ENCODE results near the gene FMNL2.

DNA sequence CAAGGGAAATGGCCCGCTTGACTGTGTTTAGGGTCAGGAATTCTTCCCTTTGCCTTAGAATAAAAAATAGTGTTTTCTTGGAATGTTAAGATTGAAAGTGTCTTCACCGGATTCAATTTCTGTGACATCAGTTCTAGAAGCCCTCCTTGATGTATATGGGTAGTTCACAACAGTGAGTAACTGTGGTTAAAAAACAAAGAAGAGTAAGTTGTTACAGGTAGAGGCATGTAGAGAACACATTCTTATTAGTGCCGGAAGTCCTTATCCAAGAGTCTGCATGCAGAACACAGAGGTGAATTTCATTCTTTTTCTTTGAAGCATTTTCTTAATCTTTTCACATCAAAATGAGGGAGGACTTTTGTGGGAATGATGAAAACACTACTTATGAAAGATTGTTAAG, 105.5 kb downstream of the FMNL2 start:
- TF ChIP-seq, protein P1, sequence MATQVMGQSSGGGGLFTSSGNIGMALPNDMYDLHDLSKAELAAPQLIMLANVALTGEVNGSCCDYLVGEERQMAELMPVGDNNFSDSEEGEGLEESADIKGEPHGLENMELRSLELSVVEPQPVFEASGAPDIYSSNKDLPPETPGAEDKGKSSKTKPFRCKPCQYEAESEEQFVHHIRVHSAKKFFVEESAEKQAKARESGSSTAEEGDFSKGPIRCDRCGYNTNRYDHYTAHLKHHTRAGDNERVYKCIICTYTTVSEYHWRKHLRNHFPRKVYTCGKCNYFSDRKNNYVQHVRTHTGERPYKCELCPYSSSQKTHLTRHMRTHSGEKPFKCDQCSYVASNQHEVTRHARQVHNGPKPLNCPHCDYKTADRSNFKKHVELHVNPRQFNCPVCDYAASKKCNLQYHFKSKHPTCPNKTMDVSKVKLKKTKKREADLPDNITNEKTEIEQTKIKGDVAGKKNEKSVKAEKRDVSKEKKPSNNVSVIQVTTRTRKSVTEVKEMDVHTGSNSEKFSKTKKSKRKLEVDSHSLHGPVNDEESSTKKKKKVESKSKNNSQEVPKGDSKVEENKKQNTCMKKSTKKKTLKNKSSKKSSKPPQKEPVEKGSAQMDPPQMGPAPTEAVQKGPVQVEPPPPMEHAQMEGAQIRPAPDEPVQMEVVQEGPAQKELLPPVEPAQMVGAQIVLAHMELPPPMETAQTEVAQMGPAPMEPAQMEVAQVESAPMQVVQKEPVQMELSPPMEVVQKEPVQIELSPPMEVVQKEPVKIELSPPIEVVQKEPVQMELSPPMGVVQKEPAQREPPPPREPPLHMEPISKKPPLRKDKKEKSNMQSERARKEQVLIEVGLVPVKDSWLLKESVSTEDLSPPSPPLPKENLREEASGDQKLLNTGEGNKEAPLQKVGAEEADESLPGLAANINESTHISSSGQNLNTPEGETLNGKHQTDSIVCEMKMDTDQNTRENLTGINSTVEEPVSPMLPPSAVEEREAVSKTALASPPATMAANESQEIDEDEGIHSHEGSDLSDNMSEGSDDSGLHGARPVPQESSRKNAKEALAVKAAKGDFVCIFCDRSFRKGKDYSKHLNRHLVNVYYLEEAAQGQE (IDR thresholded peaks at IDR 0.05; ENCODE audit: insufficient read depth in 1 of 2, low read depth in 2 of 2, low read length in 1 of 2) = no peak
- TF ChIP-seq, protein P2, sequence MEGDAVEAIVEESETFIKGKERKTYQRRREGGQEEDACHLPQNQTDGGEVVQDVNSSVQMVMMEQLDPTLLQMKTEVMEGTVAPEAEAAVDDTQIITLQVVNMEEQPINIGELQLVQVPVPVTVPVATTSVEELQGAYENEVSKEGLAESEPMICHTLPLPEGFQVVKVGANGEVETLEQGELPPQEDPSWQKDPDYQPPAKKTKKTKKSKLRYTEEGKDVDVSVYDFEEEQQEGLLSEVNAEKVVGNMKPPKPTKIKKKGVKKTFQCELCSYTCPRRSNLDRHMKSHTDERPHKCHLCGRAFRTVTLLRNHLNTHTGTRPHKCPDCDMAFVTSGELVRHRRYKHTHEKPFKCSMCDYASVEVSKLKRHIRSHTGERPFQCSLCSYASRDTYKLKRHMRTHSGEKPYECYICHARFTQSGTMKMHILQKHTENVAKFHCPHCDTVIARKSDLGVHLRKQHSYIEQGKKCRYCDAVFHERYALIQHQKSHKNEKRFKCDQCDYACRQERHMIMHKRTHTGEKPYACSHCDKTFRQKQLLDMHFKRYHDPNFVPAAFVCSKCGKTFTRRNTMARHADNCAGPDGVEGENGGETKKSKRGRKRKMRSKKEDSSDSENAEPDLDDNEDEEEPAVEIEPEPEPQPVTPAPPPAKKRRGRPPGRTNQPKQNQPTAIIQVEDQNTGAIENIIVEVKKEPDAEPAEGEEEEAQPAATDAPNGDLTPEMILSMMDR (IDR thresholded peaks at IDR 0.05) = no peak
- TF ChIP-seq POLR2AphosphoS5 (IDR thresholded peaks at IDR 0.05; ENCODE audit: low read depth, low read length) = no peak
- no peak for TF ChIP-seq TCF7L2 (IDR thresholded peaks at IDR 0.05; ENCODE audit: low read depth, low read length)

Data from Panc1 (cell line).